HG03175 (cell line): Measurements from ENCODE around the gene PYGL.
"Not testable (repeated sequence)": the region's sequence is repeated elsewhere in the genome, so short reads cannot be mapped to it uniquely, and the experiment has no call there.

Source experiments
- ATAC-seq: cut with Tn5 transposase; IDR thresholded peaks from one replicate; pipeline ENCODE4 v1.9.1; 2021; ENCODE audit warnings: mild to moderate bottlenecking, moderate library complexity; ENCODE audit not compliant: unreplicated experiment

PYGL gene

DNA sequence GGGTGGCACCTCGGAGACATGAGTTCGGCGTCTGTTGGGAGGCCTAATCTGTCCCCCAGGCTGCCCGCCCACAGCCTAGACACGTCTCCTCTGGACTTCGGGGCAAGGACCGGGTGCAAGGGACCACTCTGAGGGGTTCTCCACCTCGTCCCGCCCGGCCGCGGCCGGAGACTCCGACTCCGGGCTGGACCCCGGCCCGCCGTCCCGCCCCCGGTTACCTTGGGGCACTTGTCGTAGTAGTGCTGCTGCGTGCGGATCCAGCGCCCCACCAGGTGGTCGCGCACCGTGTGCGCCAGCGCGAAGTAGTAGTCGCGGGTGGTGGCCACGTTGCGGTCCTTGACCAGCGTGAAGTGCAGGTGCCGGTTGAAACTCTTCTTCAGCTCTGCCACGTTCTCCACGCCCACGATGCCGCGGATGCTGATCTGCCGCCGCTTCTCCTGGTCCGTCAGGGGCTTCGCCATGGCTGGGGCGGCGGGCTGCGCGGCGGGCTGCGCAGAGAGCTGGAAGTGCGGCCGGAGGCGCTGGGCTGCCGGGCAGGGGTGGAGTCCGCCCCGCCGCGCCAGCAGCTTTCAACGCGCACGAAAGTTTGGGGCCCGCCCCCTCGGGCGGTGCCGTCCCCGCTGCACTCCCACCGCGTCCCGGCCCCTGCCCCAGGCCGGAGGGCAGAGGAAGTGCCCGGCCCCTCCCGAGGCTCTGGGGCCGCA lies at the start of gene PYGL:
Gene PYGL, minus strand, starts transcription at position 541 of the 704 bp plus-strand sequence. Its CDS starts 80 bp downstream, at position 461.
- ATAC-seq, result no peak

DNA sequence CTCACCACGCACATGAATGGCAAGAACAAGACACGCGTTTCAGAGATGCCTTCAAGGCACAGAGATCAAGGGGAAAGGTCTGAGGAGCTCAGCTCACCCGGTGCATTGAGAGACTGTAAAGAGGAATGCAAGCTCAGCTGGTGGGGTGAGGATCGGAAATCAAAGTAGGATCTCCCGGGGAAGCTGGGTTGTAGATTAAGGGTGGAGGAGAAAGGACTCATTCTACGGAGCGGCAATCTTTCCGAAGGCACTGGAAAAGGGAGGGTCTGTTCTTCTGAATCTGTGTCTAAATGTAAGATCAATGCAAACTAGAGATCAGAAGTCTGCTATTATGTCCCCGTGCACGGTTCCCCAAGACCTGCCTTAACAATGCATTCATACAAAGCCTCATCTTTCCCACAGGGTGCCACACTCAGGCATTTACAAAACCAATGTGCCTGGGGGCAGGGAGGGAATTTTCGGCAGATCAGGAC lies 41.6 kb upstream of the PYGL start:
- no peak for ATAC-seq

DNA sequence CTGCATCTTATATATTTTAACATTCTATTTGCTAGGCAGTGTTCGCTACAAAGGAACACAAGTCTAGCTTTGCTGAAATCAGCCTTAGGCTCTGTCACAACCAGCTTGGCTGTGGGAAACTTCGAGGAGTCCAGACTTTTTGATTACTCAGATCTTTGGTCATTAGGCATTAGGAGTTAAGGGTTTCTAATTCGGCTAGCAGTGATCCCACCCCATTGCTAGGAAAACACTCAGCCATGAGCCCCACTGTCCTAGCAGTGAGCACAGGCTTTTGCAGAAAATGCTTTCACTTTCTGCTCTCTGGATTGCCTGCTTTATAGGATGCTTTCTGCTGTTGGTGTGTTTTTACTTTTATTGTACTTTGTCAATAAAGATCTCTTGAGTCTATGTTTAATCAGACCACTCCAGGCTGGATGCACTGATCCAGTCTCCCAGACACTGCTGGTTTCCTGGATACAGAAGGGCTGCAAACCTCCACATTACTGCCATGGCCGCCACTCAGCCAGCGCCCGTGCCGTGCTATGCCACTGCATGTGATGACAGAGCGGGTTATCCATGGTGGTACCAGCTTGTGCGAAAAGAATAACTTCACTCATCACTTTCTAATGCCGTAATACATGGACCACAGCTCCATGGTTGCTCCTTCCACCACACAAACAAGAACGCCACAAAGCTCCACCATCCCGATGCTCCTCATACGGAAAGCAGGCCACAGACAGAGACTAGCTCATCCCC lies 41.0 kb upstream of the PYGL start:
- no peak for ATAC-seq

- no peak for ATAC-seq
Measured at GRCh38 chr14:50984036-50984710, 39.9 kb upstream of the PYGL start.

GRCh38 chr14:50979941-50980850 lies 35.9 kb upstream of the PYGL start:
- ATAC-seq, result no peak

GRCh38 chr14:50978888-50979287 lies 34.6 kb upstream of the PYGL start:
- peak; percentile 85 for ATAC-seq

DNA sequence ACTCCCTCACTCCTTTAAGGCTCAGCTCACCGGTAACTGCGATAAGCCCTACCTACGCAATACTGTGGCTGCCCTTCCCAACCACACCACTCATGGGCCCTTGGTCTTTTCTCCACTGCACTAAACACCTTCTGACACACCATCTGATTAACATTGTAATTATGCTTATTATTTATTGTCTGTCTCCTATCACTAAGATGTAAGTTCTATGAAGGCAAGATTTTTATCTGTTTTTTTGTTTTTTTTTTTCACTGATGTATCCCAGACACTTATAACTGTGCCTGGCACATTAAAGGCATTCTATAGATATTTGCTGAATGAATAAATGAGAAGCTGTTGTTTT lies 34.2 kb upstream of the PYGL start:
- no peak for ATAC-seq

DNA sequence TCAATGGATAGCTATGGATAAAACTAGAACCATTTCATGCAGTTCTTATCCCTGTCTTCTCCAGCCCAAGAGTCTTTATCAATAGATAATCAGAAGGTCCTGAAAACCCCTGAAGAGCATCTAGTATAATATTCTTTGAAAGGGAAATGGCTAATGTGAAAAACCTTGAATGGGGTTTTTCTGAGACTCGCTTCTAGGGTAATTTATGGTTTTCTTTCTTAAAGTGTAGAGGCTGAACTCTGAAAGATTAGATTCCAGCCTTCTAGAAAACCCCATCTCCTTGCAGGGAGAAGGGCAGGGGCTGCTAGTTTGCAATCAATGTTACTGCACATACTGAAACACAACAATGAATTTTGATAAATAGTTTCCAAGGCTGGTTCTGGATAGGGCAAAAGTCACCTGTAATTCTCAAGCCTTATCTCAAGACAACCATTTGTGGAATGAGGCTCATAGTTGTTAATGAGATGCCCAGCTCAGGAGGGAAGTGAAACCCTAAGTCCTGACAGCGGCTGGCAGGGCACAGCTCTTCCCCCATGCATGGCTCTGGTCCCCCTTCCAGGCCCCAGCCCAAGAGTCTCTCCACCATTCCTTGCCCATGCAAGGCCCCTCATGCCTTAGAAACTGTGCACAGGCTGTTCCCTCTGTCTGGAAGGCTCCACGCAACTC lies 33.7 kb upstream of the PYGL start:
- peak; percentile 55 for ATAC-seq

- ATAC-seq, result no peak
Measured at GRCh38 chr14:50974118-50974517, 29.8 kb upstream of the PYGL start.

GRCh38 chr14:50972734-50973133 lies 28.5 kb upstream of the PYGL start:
- ATAC-seq, result no peak

- ATAC-seq, result no peak
Measured at GRCh38 chr14:50970886-50971781, 26.9 kb upstream of the PYGL start.

DNA sequence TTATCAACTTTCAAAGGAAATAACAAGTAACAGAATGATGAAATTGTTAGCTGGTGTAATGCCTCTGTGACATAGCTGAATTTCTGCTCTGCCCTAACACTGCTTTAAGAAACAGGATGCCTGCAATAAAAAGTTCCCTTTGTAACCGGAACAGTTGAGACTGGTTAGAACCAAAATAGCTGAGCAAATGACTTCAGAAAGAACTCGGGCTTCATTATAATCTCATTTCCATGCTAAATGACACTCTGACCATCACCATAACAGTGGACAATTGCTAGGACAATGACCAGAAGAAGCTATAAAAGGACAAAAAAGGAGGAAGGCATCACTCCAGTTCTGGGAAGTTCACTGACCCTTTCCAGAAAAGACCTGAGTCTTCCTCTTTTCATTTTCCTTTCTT lies 23.5 kb upstream of the PYGL start:
- no peak for ATAC-seq

DNA sequence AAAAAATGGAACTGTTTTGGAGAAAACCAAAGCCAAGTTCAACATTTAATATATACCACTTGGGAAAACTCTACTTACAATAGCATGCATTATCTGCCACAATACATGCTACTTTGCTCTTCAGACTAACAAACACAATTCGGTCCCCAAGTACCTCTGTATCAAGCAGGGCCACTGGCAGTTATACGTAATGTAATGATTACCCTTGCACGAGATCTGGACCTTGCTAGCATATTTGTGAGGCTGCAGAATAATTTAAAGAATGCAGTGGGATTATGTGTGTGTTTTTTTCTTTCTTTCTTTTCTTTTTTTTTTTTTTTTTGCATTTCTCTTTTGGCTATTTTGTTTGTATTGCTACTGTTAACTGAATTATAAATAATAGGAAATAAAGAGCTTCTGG lies 22.8 kb upstream of the PYGL start:
- no peak for ATAC-seq

DNA sequence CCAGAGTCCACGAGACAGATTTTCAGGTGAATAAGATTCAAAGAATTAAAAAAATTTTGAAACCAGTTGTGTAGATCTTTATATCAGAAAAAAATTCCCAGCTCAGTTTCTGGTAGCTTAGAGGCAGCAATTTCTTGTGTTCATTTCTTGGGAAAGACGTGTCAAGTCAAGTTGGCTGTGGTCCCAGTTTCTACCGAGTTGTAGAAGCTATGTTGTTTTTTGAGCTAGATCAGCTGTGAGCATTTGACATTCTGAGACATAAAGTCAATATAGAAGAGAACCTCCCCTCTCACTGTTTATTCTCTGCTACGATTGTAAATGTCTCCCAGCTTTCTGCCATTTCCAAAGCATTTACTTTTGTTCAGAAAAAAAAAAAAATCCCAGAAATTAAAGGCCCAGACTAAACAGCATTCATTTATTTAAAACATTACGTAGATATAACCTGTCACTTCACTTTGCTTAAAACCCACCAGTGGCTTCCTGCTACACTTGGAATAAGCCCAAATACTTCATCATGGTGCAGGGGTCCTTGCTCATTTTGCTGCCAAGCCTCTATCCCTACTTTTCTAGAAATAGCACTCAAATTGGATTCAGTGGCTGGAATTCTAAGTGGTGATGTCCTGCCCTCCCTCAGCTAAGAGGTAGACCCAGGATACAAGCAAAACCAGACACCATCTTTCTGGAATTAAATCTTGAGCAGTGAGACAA lies 20.6 kb upstream of the PYGL start:
- ATAC-seq, result no peak

GRCh38 chr14:50963919-50964318 lies 19.6 kb upstream of the PYGL start:
- ATAC-seq, result no peak

GRCh38 chr14:50961605-50962221 lies 17.4 kb upstream of the PYGL start:
- ATAC-seq, result no peak

GRCh38 chr14:50957296-50957695 lies 13.0 kb upstream of the PYGL start:
- no peak for ATAC-seq

DNA sequence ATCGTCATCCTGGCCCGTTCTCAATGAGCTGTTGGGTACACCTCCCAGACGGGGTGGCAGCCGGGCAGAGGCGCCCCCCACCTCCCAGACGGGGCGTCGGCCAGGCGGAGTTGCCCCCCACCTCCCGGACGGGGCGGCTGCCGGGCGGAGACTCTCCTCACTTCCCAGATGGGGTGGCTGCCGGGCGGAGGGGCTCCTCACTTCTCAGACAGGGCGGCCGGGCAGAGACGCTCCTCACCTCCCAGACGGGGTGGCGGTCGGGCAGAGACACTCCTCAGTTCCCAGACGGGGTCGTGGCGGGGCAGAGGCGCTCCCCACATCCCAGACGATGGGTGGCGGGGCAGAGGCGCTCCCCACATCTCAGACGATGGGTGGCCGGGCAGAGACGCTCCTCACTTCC lies 12.1 kb upstream of the PYGL start:
- not testable (repeated sequence) for ATAC-seq
